Measurements from ENCODE around the gene ULBP2. TPM values are rescaled to one million over a fixed set of nuclear protein-coding genes. Genes with fewer than 3 reads are reported as not detected.

Gene ULBP2
- total RNA-seq, 1 experiment from 2014 or later: 2.9 TPM

GRCh38 chr6:149961728-149962425, 20.1 kb downstream of the ULBP2 start:
- Histone ChIP-seq H3K27ac (no peak overlapping the region), H3K36me3 (ENCODE audit: low read depth) (no peaks in the 10 kb centered on the region), H3K79me2 (ENCODE audit: low read depth) (no peaks in the 10 kb centered on the region), H3K4me3 (no peak overlapping the region), H3F3A (ENCODE audit: insufficient read depth, low read depth) (no peaks in the 10 kb centered on the region), H3K4me1 (replicated peaks; ENCODE audit: insufficient read depth) (peaks cover 11% of the 10 kb centered on the region), H3K4me2 (no peak overlapping the region), H3K27me3 (ENCODE audit: insufficient read depth, low read depth) (no peaks in the 10 kb centered on the region), H4K20me1 (ENCODE audit: insufficient read depth) (no peaks in the 10 kb centered on the region), H3K9me3 (ENCODE audit: insufficient read depth, low read depth) (no peaks in the 10 kb centered on the region), H2AFZ (no peak overlapping the region), H3K9me2 (ENCODE audit: insufficient read depth) (no peaks in the 10 kb centered on the region)
- POLR2A ChIA-PET (ENCODE audit: unreplicated experiment): interaction anchor here (0.6 kb wide), 1 partner anchor 315 kb away, joined by 3 read pairs; no protein-coding TSS in a partner anchor
- DNase-seq: no peak
- BruUV-seq (replicated peaks): no TSS peak
- no peak for TF ChIP-seq EZH2 (IDR thresholded peaks at IDR 0.05; ENCODE audit: low read depth)
- TF ChIP-seq, protein P1, sequence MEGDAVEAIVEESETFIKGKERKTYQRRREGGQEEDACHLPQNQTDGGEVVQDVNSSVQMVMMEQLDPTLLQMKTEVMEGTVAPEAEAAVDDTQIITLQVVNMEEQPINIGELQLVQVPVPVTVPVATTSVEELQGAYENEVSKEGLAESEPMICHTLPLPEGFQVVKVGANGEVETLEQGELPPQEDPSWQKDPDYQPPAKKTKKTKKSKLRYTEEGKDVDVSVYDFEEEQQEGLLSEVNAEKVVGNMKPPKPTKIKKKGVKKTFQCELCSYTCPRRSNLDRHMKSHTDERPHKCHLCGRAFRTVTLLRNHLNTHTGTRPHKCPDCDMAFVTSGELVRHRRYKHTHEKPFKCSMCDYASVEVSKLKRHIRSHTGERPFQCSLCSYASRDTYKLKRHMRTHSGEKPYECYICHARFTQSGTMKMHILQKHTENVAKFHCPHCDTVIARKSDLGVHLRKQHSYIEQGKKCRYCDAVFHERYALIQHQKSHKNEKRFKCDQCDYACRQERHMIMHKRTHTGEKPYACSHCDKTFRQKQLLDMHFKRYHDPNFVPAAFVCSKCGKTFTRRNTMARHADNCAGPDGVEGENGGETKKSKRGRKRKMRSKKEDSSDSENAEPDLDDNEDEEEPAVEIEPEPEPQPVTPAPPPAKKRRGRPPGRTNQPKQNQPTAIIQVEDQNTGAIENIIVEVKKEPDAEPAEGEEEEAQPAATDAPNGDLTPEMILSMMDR (conservative IDR thresholded peaks at IDR 0.05): peak; percentile 41
- intact Hi-C loops (cut with micrococcal nuclease; ENCODE audit: unreplicated experiment): no loop called here
- CTCF ChIA-PET: interaction anchor here (0.6 kb wide), 1 partner anchor 1546 kb away, joined by 4 read pairs; no protein-coding TSS in a partner anchor

DNA sequence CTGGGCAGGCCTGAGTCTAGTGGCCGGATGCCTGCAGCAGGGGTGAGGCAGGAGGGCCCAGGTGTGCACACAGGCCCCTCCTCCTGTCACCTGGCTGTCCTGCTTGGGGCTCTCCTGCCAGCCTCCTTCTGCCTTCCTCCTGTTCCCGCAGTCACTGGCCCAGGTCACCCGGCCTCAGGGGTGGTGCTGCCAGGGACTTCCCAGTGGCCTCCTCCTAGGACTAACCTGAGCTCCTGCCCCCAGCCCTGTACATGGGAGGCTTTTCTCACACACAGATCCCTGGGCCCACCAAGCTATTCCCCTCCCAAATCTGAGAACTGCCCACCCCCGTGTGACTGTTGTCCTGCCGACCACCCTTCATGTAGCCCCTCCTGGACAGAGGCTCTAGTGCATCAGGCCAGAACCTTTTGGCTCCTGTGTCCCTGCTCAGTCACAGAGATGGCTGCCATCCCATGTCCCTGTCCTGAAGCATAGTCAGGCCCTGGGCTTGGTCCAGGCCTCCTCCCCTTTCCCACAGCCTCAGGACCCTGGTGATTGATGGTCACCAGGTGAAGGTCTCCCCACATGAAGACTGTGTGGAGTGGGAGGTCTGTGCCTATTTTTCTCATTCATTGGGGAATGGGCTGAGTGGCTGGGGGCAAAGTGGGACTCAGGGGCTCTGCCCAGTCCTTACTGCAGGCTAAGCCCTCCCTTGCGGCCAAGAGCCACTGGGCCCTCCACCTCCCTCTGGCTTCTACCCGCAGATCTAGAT, 20.8 kb downstream of the ULBP2 start:
- no peaks in the 10 kb centered on the region for H4K20me1 ChIP-seq (ENCODE audit: insufficient read depth)
- no peaks in the 10 kb centered on the region for H3K27me3 ChIP-seq (ENCODE audit: insufficient read depth, low read depth)
- no peak for TF ChIP-seq EZH2 (IDR thresholded peaks at IDR 0.05; ENCODE audit: low read depth)
- TF ChIP-seq, protein P1 (conservative IDR thresholded peaks at IDR 0.05): no peak
- H3K79me2 ChIP-seq (ENCODE audit: low read depth): no peaks in the 10 kb centered on the region
- no peaks in the 10 kb centered on the region for H3K9me3 ChIP-seq (ENCODE audit: insufficient read depth, low read depth)
- CTCF ChIA-PET: no interaction called here
- H2AFZ ChIP-seq: peak overlapping the region; percentile 94; the same call in 1 of the 2 replicates
- peak overlapping the region; percentile 80; the same call in 1 of the 2 replicates for H3K27ac ChIP-seq
- no peaks in the 10 kb centered on the region for H3F3A ChIP-seq (ENCODE audit: insufficient read depth, low read depth)
- no peaks in the 10 kb centered on the region for H3K36me3 ChIP-seq (ENCODE audit: low read depth)
- BruUV-seq (replicated peaks): no TSS peak
- H3K4me2 ChIP-seq: peak overlapping the region; percentile 73
- H3K4me3 ChIP-seq: peak overlapping the region; percentile 88; the same call in 1 of the 2 replicates
- peaks cover 11% of the 10 kb centered on the region for H3K4me1 ChIP-seq (replicated peaks; ENCODE audit: insufficient read depth)
- DNase-seq: no peak
- intact Hi-C loops (cut with micrococcal nuclease; ENCODE audit: unreplicated experiment): no loop called here
- no peaks in the 10 kb centered on the region for H3K9me2 ChIP-seq (ENCODE audit: insufficient read depth)
- POLR2A ChIA-PET (ENCODE audit: unreplicated experiment): no interaction called here

- H3K27me3 ChIP-seq (ENCODE audit: insufficient read depth, low read depth): no peaks in the 10 kb centered on the region
- no peaks in the 10 kb centered on the region for H3K36me3 ChIP-seq (ENCODE audit: low read depth)
- CTCF ChIA-PET: no interaction called here
- BruUV-seq (replicated peaks): TSS peak; percentile 70
- DNase-seq: peak; percentile 33 to 68
- no peaks in the 10 kb centered on the region for H3K79me2 ChIP-seq (ENCODE audit: low read depth)
- TF ChIP-seq EZH2 (IDR thresholded peaks at IDR 0.05; ENCODE audit: low read depth): no peak
- TF ChIP-seq, protein P1 (conservative IDR thresholded peaks at IDR 0.05): no peak
- H2AFZ ChIP-seq: peak overlapping the region; percentile 94
- H3K4me3 ChIP-seq: peak overlapping the region; percentile 88
- peak overlapping the region; percentile 80 for H3K27ac ChIP-seq
- H3K4me1 ChIP-seq (replicated peaks; ENCODE audit: insufficient read depth): peaks cover 11% of the 10 kb centered on the region
- no peaks in the 10 kb centered on the region for H3K9me2 ChIP-seq (ENCODE audit: insufficient read depth)
- H4K20me1 ChIP-seq (ENCODE audit: insufficient read depth): no peaks in the 10 kb centered on the region
- POLR2A ChIA-PET (ENCODE audit: unreplicated experiment): no interaction called here
- intact Hi-C loops (cut with micrococcal nuclease; ENCODE audit: unreplicated experiment): no loop called here
- no peaks in the 10 kb centered on the region for H3F3A ChIP-seq (ENCODE audit: insufficient read depth, low read depth)
- no peaks in the 10 kb centered on the region for H3K9me3 ChIP-seq (ENCODE audit: insufficient read depth, low read depth)
- peak overlapping the region; percentile 73 for H3K4me2 ChIP-seq
Observed at GRCh38 chr6:149963212-149963461, 21.3 kb downstream of the ULBP2 start.

All from PC-9 (cell line).